Ectodermal cell (in vitro differentiated cells): ENCODE measurements around the gene GALNT7.

Source experiments
- H3K27ac ChIP-seq: 2 replicates; pipeline ENCODE4 v1.7.0; 2013; ENCODE audit warnings: mild to moderate bottlenecking, low read depth, low read length; ENCODE audit not compliant: insufficient read depth, poor library complexity, severe bottlenecking
- H3K27me3 ChIP-seq: 2 replicates; pipeline ENCODE4 v1.7.0; 2013; ENCODE audit warnings: mild to moderate bottlenecking, low read length; ENCODE audit not compliant: insufficient read depth, control insufficient read depth, poor library complexity, severe bottlenecking
- H3K36me3 ChIP-seq: one replicate; pipeline ENCODE4 v1.7.0; 2013; ENCODE audit warnings: low read length; ENCODE audit not compliant: control insufficient read depth, insufficient read depth
- H3K4me1 ChIP-seq: one replicate; pipeline ENCODE4 v1.7.0; 2013; ENCODE audit warnings: low read length; ENCODE audit not compliant: control insufficient read depth, insufficient read depth
- H3K4me3 ChIP-seq: 2 replicates; pipeline ENCODE4 v1.7.0; 2013; ENCODE audit warnings: low read depth, low read length, control low read depth; ENCODE audit not compliant: insufficient read depth
- H3K9me3 ChIP-seq: 2 replicates; pipeline ENCODE4 v1.7.0; 2013; ENCODE audit warnings: mild to moderate bottlenecking, low read length, moderate library complexity; ENCODE audit not compliant: control insufficient read depth
- WGBS, 2 experiments: methylation state at CpG; one replicate each; pipeline ENCODE4 v1.1.7; 2013; ENCODE audit warnings: missing lambda C conversion rate in 2 of 2; 5-methylcytosine and 5-hydroxymethylcytosine counted together

The GALNT7 gene

GRCh38 chr4:173226401-173226888 is 57.8 kb downstream of the GALNT7 start:
- Histone ChIP-seq H3K36me3 (no peaks in the 10 kb centered on the region), H3K27ac (no peak overlapping the region), H3K27me3 (no peaks in the 10 kb centered on the region), H3K4me1 (no peaks in the 10 kb centered on the region), H3K4me3 (no peak overlapping the region), H3K9me3 (no peaks in the 10 kb centered on the region)
- WGBS, 2 experiments: 89 to 93% methylated on average over 4 of the region's 4 CpGs

GRCh38 chr4:173227756-173228155 is 59.1 kb downstream of the GALNT7 start:
- Histone ChIP-seq H3K27ac (no peak overlapping the region), H3K27me3 (no peaks in the 10 kb centered on the region), H3K4me1 (no peaks in the 10 kb centered on the region), H3K4me3 (no peak overlapping the region), H3K36me3 (no peaks in the 10 kb centered on the region), H3K9me3 (no peaks in the 10 kb centered on the region)
- 91 to 97% methylated on average over 2 of the region's 2 CpGs for WGBS, 2 experiments

GRCh38 chr4:173230062-173230461 is 61.5 kb downstream of the GALNT7 start:
- no peaks in the 10 kb centered on the region for H3K4me1 ChIP-seq
- no peaks in the 10 kb centered on the region for H3K9me3 ChIP-seq
- H3K27ac ChIP-seq: no peak overlapping the region
- no peak overlapping the region for H3K4me3 ChIP-seq
- no peaks in the 10 kb centered on the region for H3K36me3 ChIP-seq
- no peaks in the 10 kb centered on the region for H3K27me3 ChIP-seq

DNA sequence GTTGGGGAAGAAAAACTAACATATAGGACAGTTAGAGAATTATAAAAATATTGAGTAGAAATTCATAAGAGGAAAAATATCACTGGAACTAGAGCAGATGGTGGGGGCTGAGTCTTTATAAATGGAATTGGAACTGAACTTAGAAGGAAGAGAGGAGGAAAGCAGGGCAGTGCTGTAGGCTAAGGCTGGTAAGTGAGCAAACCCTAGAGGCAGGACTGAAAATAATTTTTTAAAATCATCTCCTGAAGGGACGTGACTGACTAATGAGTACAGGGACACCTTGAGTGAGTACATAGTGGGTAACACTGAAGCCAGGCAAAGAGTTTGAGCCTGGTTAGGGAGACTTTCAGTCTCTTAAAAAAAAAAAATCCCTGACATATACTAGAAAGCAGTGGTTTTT is 63.3 kb downstream of the GALNT7 start:
- 79 to 100% methylated on average over 1 of the region's 1 CpG for WGBS, 2 experiments
- Histone ChIP-seq H3K9me3 (no peaks in the 10 kb centered on the region), H3K36me3 (no peaks in the 10 kb centered on the region), H3K27me3 (no peaks in the 10 kb centered on the region), H3K4me1 (no peaks in the 10 kb centered on the region), H3K27ac (no peak overlapping the region), H3K4me3 (no peak overlapping the region)

DNA sequence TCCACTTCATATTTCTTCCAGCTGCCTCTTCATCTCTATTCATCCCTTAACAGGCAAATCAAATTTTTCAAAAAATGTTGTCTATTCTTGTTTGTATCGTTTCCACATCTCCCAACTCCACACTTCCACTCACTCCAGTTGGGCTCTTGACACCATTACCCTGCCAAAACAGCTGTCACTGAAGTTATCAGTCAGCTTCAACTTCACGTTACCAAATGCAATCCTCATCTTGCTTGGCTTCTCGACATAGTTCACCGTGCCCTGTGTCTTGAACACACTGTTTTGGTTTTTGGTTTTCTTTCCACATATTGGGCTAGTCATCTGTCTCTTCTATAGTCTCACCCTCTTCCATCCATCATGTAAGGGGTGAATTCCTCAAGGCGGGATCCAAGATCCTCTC is 65.2 kb downstream of the GALNT7 start:
- Histone ChIP-seq H3K4me1 (peaks cover 5% of the 10 kb centered on the region), H3K27ac (no peak overlapping the region), H3K27me3 (no peaks in the 10 kb centered on the region), H3K36me3 (no peaks in the 10 kb centered on the region), H3K9me3 (no peaks in the 10 kb centered on the region), H3K4me3 (no peak overlapping the region)
- 96 to 97% methylated on average over 5 of the region's 5 CpGs for WGBS, 2 experiments

GRCh38 chr4:173235050-173235449 is 66.4 kb downstream of the GALNT7 start:
- no peak overlapping the region for H3K27ac ChIP-seq
- no peaks in the 10 kb centered on the region for H3K27me3 ChIP-seq
- peaks cover 5% of the 10 kb centered on the region for H3K4me1 ChIP-seq
- no peak overlapping the region for H3K4me3 ChIP-seq
- no peaks in the 10 kb centered on the region for H3K9me3 ChIP-seq
- no peaks in the 10 kb centered on the region for H3K36me3 ChIP-seq
- 92 to 97% methylated on average over 3 of the region's 3 CpGs for WGBS, 2 experiments

- H3K4me1 ChIP-seq: peaks cover 5% of the 10 kb centered on the region
- H3K4me3 ChIP-seq: no peak overlapping the region
- 89 to 94% methylated on average over 3 of the region's 3 CpGs for WGBS, 2 experiments
- H3K27ac ChIP-seq: no peak overlapping the region
- H3K36me3 ChIP-seq: no peaks in the 10 kb centered on the region
- H3K9me3 ChIP-seq: no peaks in the 10 kb centered on the region
- no peaks in the 10 kb centered on the region for H3K27me3 ChIP-seq
These were observed 67.7 kb downstream of the GALNT7 start for GRCh38 chr4:173236301-173236700.

DNA sequence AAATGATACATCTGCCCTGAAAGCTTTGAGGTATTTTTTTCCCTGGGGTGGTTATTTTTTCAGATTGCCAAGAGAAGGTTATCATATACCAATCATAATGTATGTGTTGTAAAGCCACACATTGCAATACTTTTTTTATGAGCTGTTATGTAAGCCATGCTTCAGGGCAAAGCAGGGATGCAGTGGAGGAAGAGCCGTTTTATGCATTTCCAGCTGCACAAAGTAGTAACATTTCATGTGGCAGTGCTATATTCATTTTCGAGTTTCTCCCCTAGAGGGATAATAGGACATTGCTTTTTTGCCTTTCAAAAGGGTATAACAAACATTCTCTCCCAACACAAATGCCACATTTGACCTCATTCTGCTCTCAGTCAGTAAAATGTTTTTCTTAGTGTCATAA is 68.5 kb downstream of the GALNT7 start:
- peaks cover 5% of the 10 kb centered on the region for H3K4me1 ChIP-seq
- no peaks in the 10 kb centered on the region for H3K36me3 ChIP-seq
- WGBS, 2 experiments: 75 to 76% methylated on average over 2 of the region's 2 CpGs
- no peaks in the 10 kb centered on the region for H3K27me3 ChIP-seq
- H3K27ac ChIP-seq: no peak overlapping the region
- H3K4me3 ChIP-seq: no peak overlapping the region
- H3K9me3 ChIP-seq: no peaks in the 10 kb centered on the region

DNA sequence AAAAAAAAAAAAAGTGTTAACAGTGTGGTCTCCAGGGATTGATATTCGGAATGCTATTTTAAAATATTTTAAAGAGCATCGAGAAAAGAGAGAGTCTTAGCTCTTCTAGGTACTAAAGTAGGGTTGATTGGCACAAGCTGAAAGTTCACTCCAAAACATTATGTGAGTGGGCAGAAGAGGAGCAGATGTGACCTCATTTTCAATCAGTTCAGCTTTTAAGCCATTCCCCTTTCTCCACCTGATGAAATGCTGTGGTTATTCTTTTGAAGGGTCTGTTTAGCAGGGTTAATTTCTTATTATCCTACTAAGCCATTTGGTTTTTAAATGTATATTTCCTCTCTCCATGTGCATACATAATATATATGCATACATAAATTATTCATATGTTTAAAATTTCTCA is 69.2 kb downstream of the GALNT7 start:
- Histone ChIP-seq H3K27me3 (no peaks in the 10 kb centered on the region), H3K36me3 (no peaks in the 10 kb centered on the region), H3K27ac (no peak overlapping the region), H3K4me3 (no peak overlapping the region), H3K4me1 (peaks cover 5% of the 10 kb centered on the region), H3K9me3 (no peaks in the 10 kb centered on the region)
- 93 to 96% methylated on average over 2 of the region's 2 CpGs for WGBS, 2 experiments

- H3K36me3 ChIP-seq: no peaks in the 10 kb centered on the region
- no peaks in the 10 kb centered on the region for H3K27me3 ChIP-seq
- no peak overlapping the region for H3K27ac ChIP-seq
- peaks cover 5% of the 10 kb centered on the region for H3K4me1 ChIP-seq
- no peaks in the 10 kb centered on the region for H3K9me3 ChIP-seq
- no peak overlapping the region for H3K4me3 ChIP-seq
These were observed 72.1 kb downstream of the GALNT7 start for GRCh38 chr4:173240696-173241095.
